Testis (tissue), 3 donors: ENCODE data around the gene BTBD1. TPM values are rescaled to one million over a fixed set of nuclear protein-coding genes. Genes with fewer than 3 reads are reported as not detected.

Experiments
- DNase-seq: peaks from one replicate; pipeline ENCODE4 v3.0.0-alpha.2; 2019
- H3K27ac ChIP-seq, 2 donors: fragments of 200-600 bp; sonication (generic); one replicate each; pipeline ENCODE4 v1.5.1; 2019
- H3K27me3 ChIP-seq: fragments of 200-600 bp; sonication (generic); one replicate; pipeline ENCODE4 v1.5.1; 2019
- H3K36me3 ChIP-seq: fragments of 200-600 bp; sonication (generic); one replicate; pipeline ENCODE4 v1.5.1; 2017; ENCODE audit warnings: low read depth; ENCODE audit errors: missing control alignments
- H3K4me1 ChIP-seq: fragments of 200-600 bp; sonication (generic); one replicate; pipeline ENCODE4 v1.5.1; 2019
- H3K4me3 ChIP-seq, 2 donors: fragments of 200-600 bp; sonication (generic); one replicate each; pipeline ENCODE4 v1.5.1; 2017 to 2019
- H3K9me3 ChIP-seq: fragments of 200-600 bp; sonication (generic); one replicate; pipeline ENCODE4 v1.5.1; 2017
- POLR2A ChIP-seq: fragments of 450-650 bp; IDR thresholded peaks from one replicate; pipeline ENCODE4 v1.6.1; 2017; ENCODE audit warnings: antibody characterized with exemption, mild to moderate bottlenecking, moderate library complexity
- WGBS, 2 donors: methylation state at CpG; one replicate each; pipeline ENCODE4 v1.1.5; 2018; 5-methylcytosine and 5-hydroxymethylcytosine counted together
- intact Hi-C: fragments of 100-400 bp; cut with DNase I; formaldehyde crosslinking; loops from one replicate; pipeline ENCODE4 v1.15.1; 2023; ENCODE audit warnings: low total_unique reads
- polyA plus RNA-seq: library from polyadenylated mRNA; stranded (reverse); fragments of 350-450 nt; fragmentation: Illumina TruSeq; extraction: RNeasy Lipid Tissue Mini Kit (QIAGEN cat#74804); gene quantifications from one replicate; pipeline ENCODE4 v1.2.3, GENCODE V29; 2014; ENCODE audit warnings: low read depth, low replicate concordance; ENCODE audit not compliant: insufficient read depth
- total RNA-seq, 2 donors: library from RNA; depleted of rRNA; stranded (reverse); fragments of >200 nt; gene quantifications; one replicate each; pipeline ENCODE4 v1.2.3, GENCODE V29; 2016
- TF ChIP-seq, protein P1 (sequence below), 3 experiments: fragments of 450-650 bp in 2 of 3; fragments of 200-600 bp in 1 of 3; sonication (generic) in 1 of 3; IDR thresholded peaks; one replicate each; pipeline ENCODE4 v1.5.1; 2016 to 2019; ENCODE audit warnings: antibody characterized with exemption in 3 of 3, mild to moderate bottlenecking in 2 of 3, moderate library complexity in 1 of 3

BTBD1 gene
- total and polyA plus RNA-seq, 3 donors from 2014 or later, result 94.6 to 118 (median 104) TPM

DNA sequence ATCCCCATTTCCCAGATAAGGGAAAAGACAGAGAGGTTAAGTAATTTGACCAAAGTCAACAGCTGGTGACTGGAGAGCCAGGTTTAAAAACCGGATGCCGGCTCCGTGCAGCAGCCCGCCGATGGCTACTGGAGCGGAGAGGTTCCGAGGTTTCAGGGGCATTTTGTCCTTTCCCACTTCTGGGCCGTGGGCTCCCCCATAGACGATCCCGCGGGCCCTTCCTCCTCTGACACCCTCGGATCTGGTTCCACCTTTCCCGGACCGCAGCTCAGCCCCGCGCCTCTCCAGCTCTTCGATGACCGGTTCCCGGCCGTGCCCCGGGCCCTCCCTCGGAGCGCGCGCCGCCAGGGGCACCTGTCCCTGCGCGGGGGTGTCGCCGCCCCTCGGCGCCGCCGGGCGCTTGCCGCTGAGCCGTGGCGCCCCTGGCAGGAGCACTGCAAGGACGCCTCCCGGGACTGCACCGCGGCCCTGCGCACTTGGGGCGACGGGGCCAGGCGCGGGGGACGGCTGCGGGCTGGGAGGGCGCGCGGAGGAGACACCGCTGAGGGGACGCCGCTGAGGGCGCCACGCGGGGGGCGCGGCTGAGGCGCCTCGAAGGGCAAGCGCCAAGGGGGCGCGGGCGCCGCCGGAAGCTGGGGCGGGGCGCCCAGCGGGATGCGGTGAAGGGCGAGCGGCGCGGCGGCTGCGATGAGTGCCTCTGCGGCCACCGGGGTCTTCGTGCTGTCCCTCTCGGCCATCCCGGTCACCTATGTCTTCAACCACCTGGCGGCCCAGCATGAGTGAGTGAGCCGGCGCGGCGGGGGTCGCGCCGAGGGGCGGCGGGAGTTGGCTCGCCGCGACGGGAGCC is 40.2 kb upstream of the BTBD1 start, which contains the start of gene TM6SF1:
TSS of gene TM6SF1 (plus strand) at position 652 of the 847 bp plus-strand sequence. CDS start at position 688, 36 bp downstream.
- TF ChIP-seq POLR2A, result no peak
- TF ChIP-seq, protein P1, sequence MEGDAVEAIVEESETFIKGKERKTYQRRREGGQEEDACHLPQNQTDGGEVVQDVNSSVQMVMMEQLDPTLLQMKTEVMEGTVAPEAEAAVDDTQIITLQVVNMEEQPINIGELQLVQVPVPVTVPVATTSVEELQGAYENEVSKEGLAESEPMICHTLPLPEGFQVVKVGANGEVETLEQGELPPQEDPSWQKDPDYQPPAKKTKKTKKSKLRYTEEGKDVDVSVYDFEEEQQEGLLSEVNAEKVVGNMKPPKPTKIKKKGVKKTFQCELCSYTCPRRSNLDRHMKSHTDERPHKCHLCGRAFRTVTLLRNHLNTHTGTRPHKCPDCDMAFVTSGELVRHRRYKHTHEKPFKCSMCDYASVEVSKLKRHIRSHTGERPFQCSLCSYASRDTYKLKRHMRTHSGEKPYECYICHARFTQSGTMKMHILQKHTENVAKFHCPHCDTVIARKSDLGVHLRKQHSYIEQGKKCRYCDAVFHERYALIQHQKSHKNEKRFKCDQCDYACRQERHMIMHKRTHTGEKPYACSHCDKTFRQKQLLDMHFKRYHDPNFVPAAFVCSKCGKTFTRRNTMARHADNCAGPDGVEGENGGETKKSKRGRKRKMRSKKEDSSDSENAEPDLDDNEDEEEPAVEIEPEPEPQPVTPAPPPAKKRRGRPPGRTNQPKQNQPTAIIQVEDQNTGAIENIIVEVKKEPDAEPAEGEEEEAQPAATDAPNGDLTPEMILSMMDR (IDR thresholded peaks at IDR 0.05), result no peak
- Histone ChIP-seq H3K27me3 (no peaks in the 10 kb centered on the region), H3K27ac (peak within 1 kb of the TSS in 1 of 2 donors; percentile 18), H3K9me3 (no peaks in the 10 kb centered on the region), H3K4me3 (peak within 1 kb of the TSS; percentile 55 to 62), H3K4me1 (no peaks in the 10 kb centered on the region), H3K36me3 (no peaks in the 10 kb centered on the region)
- 0 to 2% methylated on average over 8 to 81 of the region's 97 CpGs for WGBS, 2 donors
- intact Hi-C loops, result no loop called here
- peak; percentile 19 for DNase-seq

DNA sequence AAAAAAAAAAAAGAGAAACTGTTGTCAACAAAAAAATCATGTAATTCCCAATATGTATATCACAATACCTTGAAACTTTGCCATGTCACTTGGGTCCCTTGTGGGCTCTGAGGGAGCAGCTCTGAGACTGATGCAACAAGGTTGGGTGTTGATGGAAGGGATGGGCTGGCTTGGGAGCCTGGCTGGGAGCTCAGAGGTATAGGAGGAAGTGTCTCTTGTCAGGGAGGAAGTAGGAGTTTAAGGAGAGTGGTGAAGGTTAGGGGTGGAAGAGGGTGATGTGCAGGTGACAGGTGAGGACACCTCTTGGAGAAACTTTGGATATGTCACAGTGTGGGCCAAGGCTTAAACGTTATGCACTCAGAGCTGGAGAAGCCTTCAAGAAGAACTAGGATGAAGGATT is 38.4 kb upstream of the BTBD1 start:
- Histone ChIP-seq H3K27ac (no peak overlapping the region), H3K27me3 (no peaks in the 10 kb centered on the region), H3K4me3 (no peak overlapping the region), H3K4me1 (no peaks in the 10 kb centered on the region), H3K36me3 (no peaks in the 10 kb centered on the region), H3K9me3 (no peaks in the 10 kb centered on the region)
- TF ChIP-seq, protein P1 (IDR thresholded peaks at IDR 0.05), result no peak
- TF ChIP-seq POLR2A, result no peak
- intact Hi-C loops, result no loop called here
- WGBS, 2 donors, result 50 to 57% methylated on average over 1 of the region's 1 CpG
- no peak for DNase-seq

DNA sequence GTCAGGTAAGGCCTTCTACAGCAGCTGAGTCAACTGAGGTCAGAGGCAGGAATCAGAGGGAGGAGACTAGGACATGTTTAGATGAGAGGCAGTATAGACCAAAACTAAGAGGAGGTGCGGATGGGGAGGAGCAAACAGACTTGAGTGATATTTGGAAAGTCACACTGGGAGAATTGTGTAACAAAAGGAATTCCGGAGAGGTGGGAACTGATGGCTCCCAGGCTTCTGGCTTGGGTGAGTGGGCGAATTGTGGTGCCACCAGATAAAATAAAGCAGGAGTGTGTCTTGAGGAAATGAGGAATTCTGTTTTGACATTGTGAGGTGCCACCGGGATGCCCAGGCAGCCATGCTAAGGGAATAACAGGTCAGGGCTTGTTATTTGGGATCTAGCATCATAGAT is 37.1 kb upstream of the BTBD1 start:
- no peak overlapping the region for H3K4me3 ChIP-seq
- intact Hi-C loops, result no loop called here
- no peaks in the 10 kb centered on the region for H3K4me1 ChIP-seq
- H3K9me3 ChIP-seq, result no peaks in the 10 kb centered on the region
- no peak overlapping the region for H3K27ac ChIP-seq
- WGBS, 2 donors, result 95 to 97% methylated on average over 4 of the region's 4 CpGs
- H3K36me3 ChIP-seq, result no peaks in the 10 kb centered on the region
- no peak for DNase-seq
- no peak for TF ChIP-seq POLR2A
- TF ChIP-seq, protein P1 (IDR thresholded peaks at IDR 0.05), result no peak
- H3K27me3 ChIP-seq, result no peaks in the 10 kb centered on the region

DNA sequence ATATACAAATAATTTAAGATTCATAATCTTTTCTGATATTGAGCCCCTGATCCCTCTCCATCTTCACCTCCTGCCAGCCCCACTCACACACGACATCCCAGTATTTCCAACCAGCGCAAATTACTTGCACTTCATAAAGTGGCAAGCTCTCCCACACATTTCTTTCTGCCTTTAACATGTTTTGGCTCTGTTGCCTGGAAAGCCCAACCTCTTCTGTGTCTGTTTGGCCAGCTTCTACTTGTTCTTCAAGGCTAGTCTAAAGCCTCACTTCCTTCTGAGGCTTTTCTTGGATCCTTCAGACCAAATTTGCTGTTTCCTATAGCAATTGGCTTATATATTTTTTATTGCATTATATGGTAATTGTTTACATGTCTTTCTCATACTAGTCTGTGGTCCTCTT is 35.3 kb upstream of the BTBD1 start:
- Histone ChIP-seq H3K4me3 (no peak overlapping the region), H3K9me3 (no peaks in the 10 kb centered on the region), H3K27me3 (no peaks in the 10 kb centered on the region), H3K4me1 (no peaks in the 10 kb centered on the region), H3K36me3 (no peaks in the 10 kb centered on the region), H3K27ac (no peak overlapping the region)
- WGBS, 2 donors, result 32 to 58% methylated on average over 2 of the region's 2 CpGs
- no peak for DNase-seq
- intact Hi-C loops, result no loop called here
- no peak for TF ChIP-seq POLR2A
- TF ChIP-seq, protein P1 (IDR thresholded peaks at IDR 0.05), result no peak
